ENCODE data around the gene SLC25A21. TPM values are rescaled to one million over a fixed set of nuclear protein-coding genes. Genes with fewer than 3 reads are reported as not detected.

Gene SLC25A21
- total RNA-seq, 1 donor from 2014 or later: 0.56 TPM

- Mint-ChIP-seq H3K4me1 (ENCODE audit: unreplicated experiment) (peaks cover 36% of the 10 kb centered on the region), H3K4me3 (ENCODE audit: unreplicated experiment) (no peak overlapping the region), H3K9me3 (ENCODE audit: unreplicated experiment) (peaks cover 5% of the 10 kb centered on the region), H3K27ac (ENCODE audit: unreplicated experiment) (no peak overlapping the region), H3K36me3 (ENCODE audit: unreplicated experiment) (peaks cover 2% of the 10 kb centered on the region), H3K27me3 (ENCODE audit: unreplicated experiment) (no peaks in the 10 kb centered on the region)
- no peak for DNase-seq (ENCODE audit: extremely low spot score, unreplicated experiment)
- TF ChIP-seq, protein P1, sequence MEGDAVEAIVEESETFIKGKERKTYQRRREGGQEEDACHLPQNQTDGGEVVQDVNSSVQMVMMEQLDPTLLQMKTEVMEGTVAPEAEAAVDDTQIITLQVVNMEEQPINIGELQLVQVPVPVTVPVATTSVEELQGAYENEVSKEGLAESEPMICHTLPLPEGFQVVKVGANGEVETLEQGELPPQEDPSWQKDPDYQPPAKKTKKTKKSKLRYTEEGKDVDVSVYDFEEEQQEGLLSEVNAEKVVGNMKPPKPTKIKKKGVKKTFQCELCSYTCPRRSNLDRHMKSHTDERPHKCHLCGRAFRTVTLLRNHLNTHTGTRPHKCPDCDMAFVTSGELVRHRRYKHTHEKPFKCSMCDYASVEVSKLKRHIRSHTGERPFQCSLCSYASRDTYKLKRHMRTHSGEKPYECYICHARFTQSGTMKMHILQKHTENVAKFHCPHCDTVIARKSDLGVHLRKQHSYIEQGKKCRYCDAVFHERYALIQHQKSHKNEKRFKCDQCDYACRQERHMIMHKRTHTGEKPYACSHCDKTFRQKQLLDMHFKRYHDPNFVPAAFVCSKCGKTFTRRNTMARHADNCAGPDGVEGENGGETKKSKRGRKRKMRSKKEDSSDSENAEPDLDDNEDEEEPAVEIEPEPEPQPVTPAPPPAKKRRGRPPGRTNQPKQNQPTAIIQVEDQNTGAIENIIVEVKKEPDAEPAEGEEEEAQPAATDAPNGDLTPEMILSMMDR (IDR thresholded peaks at IDR 0.05): no peak
Observed at GRCh38 chr14:37062191-37062803, 110.1 kb downstream of the SLC25A21 start.

DNA sequence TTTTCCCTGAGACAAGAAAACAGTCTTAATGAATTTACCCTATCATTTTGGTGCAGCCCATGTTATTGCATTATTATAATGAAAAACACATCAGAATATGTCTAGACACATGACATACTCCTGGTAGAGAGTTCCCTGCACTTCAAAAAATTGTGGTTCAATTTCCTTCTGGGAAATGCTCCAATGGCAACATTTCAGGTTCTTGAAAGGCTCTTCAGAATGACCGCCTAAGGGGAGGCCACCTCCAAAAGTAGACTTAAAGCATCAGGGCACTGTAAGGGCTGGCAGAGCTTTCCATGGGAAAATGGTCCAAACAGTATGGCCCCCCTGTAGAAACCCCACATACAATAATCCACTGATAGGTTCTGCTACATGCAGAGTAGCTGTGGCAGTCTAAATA, 110.7 kb downstream of the SLC25A21 start:
- H3K4me1 Mint-ChIP-seq (ENCODE audit: unreplicated experiment): peaks cover 41% of the 10 kb centered on the region
- no peaks in the 10 kb centered on the region for H3K27me3 Mint-ChIP-seq (ENCODE audit: unreplicated experiment)
- no peak for DNase-seq (ENCODE audit: extremely low spot score, unreplicated experiment)
- H3K36me3 Mint-ChIP-seq (ENCODE audit: unreplicated experiment): peaks cover 2% of the 10 kb centered on the region
- H3K4me3 Mint-ChIP-seq (ENCODE audit: unreplicated experiment): no peak overlapping the region
- H3K27ac Mint-ChIP-seq (ENCODE audit: unreplicated experiment): peak overlapping the region; percentile 63
- H3K9me3 Mint-ChIP-seq (ENCODE audit: unreplicated experiment): peaks cover 5% of the 10 kb centered on the region
- TF ChIP-seq, protein P1 (IDR thresholded peaks at IDR 0.05): no peak

- Mint-ChIP-seq H3K36me3 (ENCODE audit: unreplicated experiment) (peaks cover under 1% of the 10 kb centered on the region), H3K4me1 (ENCODE audit: unreplicated experiment) (peaks cover 49% of the 10 kb centered on the region), H3K27ac (ENCODE audit: unreplicated experiment) (peak overlapping the region; percentile 63), H3K27me3 (ENCODE audit: unreplicated experiment) (no peaks in the 10 kb centered on the region), H3K4me3 (ENCODE audit: unreplicated experiment) (no peak overlapping the region), H3K9me3 (ENCODE audit: unreplicated experiment) (peaks cover 5% of the 10 kb centered on the region)
- no peak for DNase-seq (ENCODE audit: extremely low spot score, unreplicated experiment)
- TF ChIP-seq, protein P1 (IDR thresholded peaks at IDR 0.05): no peak
Observed at GRCh38 chr14:37060496-37061260, 111.7 kb downstream of the SLC25A21 start.

- H3K36me3 Mint-ChIP-seq (ENCODE audit: unreplicated experiment): peaks cover 1% of the 10 kb centered on the region
Observed at GRCh38 chr14:37057776-37058175, 114.6 kb downstream of the SLC25A21 start.

GRCh38 chr14:37056473-37056872, 115.9 kb downstream of the SLC25A21 start:
- H3K9me3 Mint-ChIP-seq (ENCODE audit: unreplicated experiment): peaks cover 15% of the 10 kb centered on the region
- TF ChIP-seq, protein P1 (IDR thresholded peaks at IDR 0.05): no peak
- no peak overlapping the region for H3K4me3 Mint-ChIP-seq (ENCODE audit: unreplicated experiment)
- peaks cover 21% of the 10 kb centered on the region for H3K4me1 Mint-ChIP-seq (ENCODE audit: unreplicated experiment)
- peaks cover 1% of the 10 kb centered on the region for H3K36me3 Mint-ChIP-seq (ENCODE audit: unreplicated experiment)
- DNase-seq (ENCODE audit: extremely low spot score, unreplicated experiment): no peak
- H3K27me3 Mint-ChIP-seq (ENCODE audit: unreplicated experiment): no peaks in the 10 kb centered on the region
- peak overlapping the region; percentile 45 for H3K27ac Mint-ChIP-seq (ENCODE audit: unreplicated experiment)

More at GRCh38 chr14:37057776-37058175, 114.6 kb downstream of the SLC25A21 start:
- Mint-ChIP-seq H3K4me3 (ENCODE audit: unreplicated experiment) (no peak overlapping the region), H3K27ac (ENCODE audit: unreplicated experiment) (no peak overlapping the region), H3K4me1 (ENCODE audit: unreplicated experiment) (peaks cover 33% of the 10 kb centered on the region), H3K27me3 (ENCODE audit: unreplicated experiment) (no peaks in the 10 kb centered on the region), H3K9me3 (ENCODE audit: unreplicated experiment) (peaks cover 15% of the 10 kb centered on the region)
- TF ChIP-seq, protein P1 (IDR thresholded peaks at IDR 0.05): no peak
- no peak for DNase-seq (ENCODE audit: extremely low spot score, unreplicated experiment)
